Neural progenitor cell (in vitro differentiated cells): ENCODE measurements around the gene SUB1. TPM values are rescaled to one million over a fixed set of nuclear protein-coding genes. Genes with fewer than 3 reads are reported as not detected.

Experiments
- DNase-seq: peaks from one replicate; pipeline ENCODE4 v3.0.0-alpha.2; 2016; ENCODE audit warnings: low spot score
- H2AFZ ChIP-seq: fragments of 200-600 bp; sonication (generic); replicated peaks from 2 replicates; pipeline ENCODE4 v1.6.1; 2016; ENCODE audit warnings: antibody characterized with exemption
- H3F3A ChIP-seq: fragments of 200-600 bp; sonication (generic); 2 replicates; pipeline ENCODE4 v1.6.1; 2016; ENCODE audit warnings: antibody characterized with exemption, low read depth
- H3K27ac ChIP-seq: fragments of 200-600 bp; sonication (generic); 2 replicates; pipeline ENCODE4 v1.5.1; 2016; ENCODE audit warnings: mild to moderate bottlenecking
- H3K27me3 ChIP-seq: fragments of 200-600 bp; sonication (generic); 2 replicates; pipeline ENCODE4 v1.6.1; 2016; ENCODE audit warnings: mild to moderate bottlenecking, moderate library complexity
- H3K36me3 ChIP-seq: fragments of 200-600 bp; sonication (generic); 2 replicates; pipeline ENCODE4 v1.5.1; 2016
- H3K4me1 ChIP-seq: fragments of 200-600 bp; sonication (generic); 2 replicates; pipeline ENCODE4 v1.6.1; 2016; ENCODE audit warnings: mixed run types
- H3K4me2 ChIP-seq: fragments of 200-600 bp; sonication (generic); 2 replicates; pipeline ENCODE4 v1.6.1; 2016
- H3K4me3 ChIP-seq: fragments of 200-600 bp; sonication (generic); 2 replicates; pipeline ENCODE4 v1.5.1; 2016
- H3K79me2 ChIP-seq: fragments of 200-600 bp; sonication (generic); 2 replicates; pipeline ENCODE4 v1.6.1; 2016; ENCODE audit warnings: low read depth
- H3K9ac ChIP-seq: fragments of 200-600 bp; sonication (generic); 2 replicates; pipeline ENCODE4 v1.6.1; 2016
- H3K9me3 ChIP-seq: fragments of 200-600 bp; sonication (generic); 2 replicates; pipeline ENCODE4 v1.5.1; 2016; ENCODE audit warnings: low read depth
- H4K20me1 ChIP-seq: fragments of 200-600 bp; sonication (generic); 2 replicates; pipeline ENCODE4 v1.6.1; 2016; ENCODE audit warnings: low read depth
- H3K27ac Mint-ChIP-seq: 3 replicates; pipeline ENCODE4 v1.8.0; 2021; ENCODE audit warnings: mixed read lengths
- H3K27me3 Mint-ChIP-seq: 2 replicates; pipeline ENCODE4 v1.8.0; 2022; ENCODE audit warnings: low read depth, mild to moderate bottlenecking, inconsistent platforms, moderate library complexity, mixed read lengths; ENCODE audit not compliant: insufficient read depth
- H3K36me3 Mint-ChIP-seq: 3 replicates; pipeline ENCODE4 v1.8.0; 2021; ENCODE audit warnings: mixed read lengths
- H3K4me1 Mint-ChIP-seq: 3 replicates; pipeline ENCODE4 v1.8.0; 2021; ENCODE audit warnings: mixed read lengths
- H3K4me3 Mint-ChIP-seq: 3 replicates; pipeline ENCODE4 v1.8.0; 2021; ENCODE audit warnings: mild to moderate bottlenecking, moderate library complexity, mixed read lengths
- H3K9me3 Mint-ChIP-seq: 3 replicates; pipeline ENCODE4 v1.8.0; 2020; ENCODE audit warnings: mixed read lengths
- EZH2 ChIP-seq: fragments of 200-600 bp; sonication (generic); IDR thresholded peaks from 2 replicates; pipeline ENCODE4 v1.6.1; 2017; ENCODE audit warnings: antibody characterized with exemption, mild to moderate bottlenecking, moderate library complexity
- total RNA-seq: library from RNA; depleted of rRNA; stranded (reverse); fragments of >200 nt; gene quantifications from 2 replicates; pipeline ENCODE4 v1.2.3, GENCODE V29; 2015; ENCODE audit warnings: low replicate concordance
- TF ChIP-seq, protein P1 (sequence below): fragments of 200-600 bp; sonication (generic); IDR thresholded peaks from 2 replicates; pipeline ENCODE4 v1.5.1; 2017; ENCODE audit warnings: antibody characterized with exemption, mild to moderate bottlenecking

Gene SUB1
- total RNA-seq, 1 donor from 2014 or later: 789 TPM

DNA sequence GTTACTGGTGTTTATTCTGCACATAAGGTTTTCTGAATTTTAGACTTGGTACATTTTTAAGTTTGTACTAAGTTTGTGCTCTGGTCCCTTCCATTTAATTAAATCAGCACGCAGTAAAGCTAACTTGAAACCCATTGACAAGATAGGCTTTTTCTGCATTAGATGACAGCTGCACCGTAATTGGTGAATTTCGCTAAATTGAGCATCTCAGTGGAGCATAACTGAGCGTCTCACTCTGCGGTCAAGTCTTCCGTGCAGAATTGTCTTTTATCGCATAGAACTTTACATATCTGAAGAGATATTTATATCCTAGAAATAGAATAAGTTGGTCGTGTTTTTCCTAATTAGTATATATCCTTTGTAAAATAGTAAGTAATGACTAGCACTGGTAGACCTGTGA is 4.1 kb downstream of the SUB1 start:
- Histone ChIP-seq H4K20me1 (peaks cover 68% of the 10 kb centered on the region), H3K36me3 (peaks cover 21% of the 10 kb centered on the region)
- peaks cover 2% of the 10 kb centered on the region for H3K27me3 Mint-ChIP-seq

DNA sequence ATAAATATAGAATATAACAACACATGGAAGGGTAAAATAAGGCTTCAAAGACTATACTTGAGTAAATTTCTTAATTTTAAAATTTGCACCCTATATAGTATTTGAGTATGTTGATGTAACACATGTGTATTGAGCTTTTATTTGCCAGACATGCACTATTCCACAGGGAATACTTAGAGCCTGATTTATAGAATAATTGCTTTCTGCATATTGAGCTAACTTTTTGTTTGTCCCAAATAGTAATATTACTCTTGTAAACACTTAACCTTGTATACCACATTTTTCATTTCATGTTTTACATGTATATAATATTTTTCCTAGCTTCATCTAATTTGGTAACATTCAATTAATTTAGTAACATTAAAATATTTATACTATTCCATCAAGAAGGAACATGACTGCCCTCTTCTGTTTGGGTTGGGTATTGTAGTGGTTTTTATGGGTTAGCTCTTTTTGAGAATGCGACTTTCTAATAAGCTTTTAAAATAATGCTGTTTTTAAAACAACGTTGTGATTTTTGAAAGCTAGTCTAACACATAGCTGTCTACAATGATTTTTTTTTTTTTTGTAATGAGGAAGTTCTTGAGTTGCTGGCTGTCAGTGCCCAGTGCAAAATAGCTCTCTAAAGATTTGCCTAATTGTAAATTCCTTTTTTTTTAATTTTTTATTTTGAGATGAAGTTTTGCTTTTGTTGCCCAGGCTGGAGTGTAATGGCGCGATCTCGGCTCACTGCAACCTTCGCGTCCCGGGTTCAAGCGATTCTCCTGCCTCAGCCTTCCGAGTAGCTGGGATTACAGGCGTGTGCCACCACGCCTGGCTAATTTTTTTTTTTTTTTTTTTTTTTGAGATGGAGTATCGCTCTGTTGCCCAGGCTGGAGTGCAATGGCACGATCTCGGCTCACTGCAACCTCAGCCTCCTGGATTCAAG is 4.8 kb downstream of the SUB1 start:
- Histone ChIP-seq H3K4me3 (no peak overlapping the region), H3K27ac (no peak overlapping the region), H3K79me2 (peaks cover 91% of the 10 kb centered on the region), H3K4me1 (peaks cover 7% of the 10 kb centered on the region), H3K9me3 (no peaks in the 10 kb centered on the region), H3F3A (peaks cover 5% of the 10 kb centered on the region), H3K36me3 (peaks cover 26% of the 10 kb centered on the region), H3K27me3 (no peaks in the 10 kb centered on the region), H2AFZ (no peak overlapping the region), H3K9ac (no peak overlapping the region), H3K4me2 (no peak overlapping the region), H4K20me1 (peaks cover 73% of the 10 kb centered on the region)
- DNase-seq: peak; percentile 46
- Mint-ChIP-seq H3K9me3 (peaks cover 2% of the 10 kb centered on the region), H3K4me1 (peaks cover 12% of the 10 kb centered on the region), H3K4me3 (no peak overlapping the region), H3K27me3 (peaks cover 2% of the 10 kb centered on the region), H3K27ac (no peak overlapping the region), H3K36me3 (peaks cover 26% of the 10 kb centered on the region)
- TF ChIP-seq EZH2: no peak
- TF ChIP-seq, protein P1, sequence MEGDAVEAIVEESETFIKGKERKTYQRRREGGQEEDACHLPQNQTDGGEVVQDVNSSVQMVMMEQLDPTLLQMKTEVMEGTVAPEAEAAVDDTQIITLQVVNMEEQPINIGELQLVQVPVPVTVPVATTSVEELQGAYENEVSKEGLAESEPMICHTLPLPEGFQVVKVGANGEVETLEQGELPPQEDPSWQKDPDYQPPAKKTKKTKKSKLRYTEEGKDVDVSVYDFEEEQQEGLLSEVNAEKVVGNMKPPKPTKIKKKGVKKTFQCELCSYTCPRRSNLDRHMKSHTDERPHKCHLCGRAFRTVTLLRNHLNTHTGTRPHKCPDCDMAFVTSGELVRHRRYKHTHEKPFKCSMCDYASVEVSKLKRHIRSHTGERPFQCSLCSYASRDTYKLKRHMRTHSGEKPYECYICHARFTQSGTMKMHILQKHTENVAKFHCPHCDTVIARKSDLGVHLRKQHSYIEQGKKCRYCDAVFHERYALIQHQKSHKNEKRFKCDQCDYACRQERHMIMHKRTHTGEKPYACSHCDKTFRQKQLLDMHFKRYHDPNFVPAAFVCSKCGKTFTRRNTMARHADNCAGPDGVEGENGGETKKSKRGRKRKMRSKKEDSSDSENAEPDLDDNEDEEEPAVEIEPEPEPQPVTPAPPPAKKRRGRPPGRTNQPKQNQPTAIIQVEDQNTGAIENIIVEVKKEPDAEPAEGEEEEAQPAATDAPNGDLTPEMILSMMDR: peak; percentile 78

More for the DNA sequence above, 4.1 kb downstream of the SUB1 start:
- no peaks in the 10 kb centered on the region for H3K27me3 ChIP-seq
- no peak for DNase-seq
- no peak overlapping the region for H3K4me3 Mint-ChIP-seq
- H3K9me3 ChIP-seq: no peaks in the 10 kb centered on the region
- H3K4me1 ChIP-seq: peaks cover 7% of the 10 kb centered on the region
- H3K4me1 Mint-ChIP-seq: peaks cover 20% of the 10 kb centered on the region
- peaks cover 85% of the 10 kb centered on the region for H3K79me2 ChIP-seq
- no peak overlapping the region for H3K4me3 ChIP-seq
- TF ChIP-seq, protein P1: no peak
- no peak overlapping the region for H2AFZ ChIP-seq
- no peak overlapping the region for H3K9ac ChIP-seq
- H3K9me3 Mint-ChIP-seq: peaks cover 2% of the 10 kb centered on the region
- peaks cover 5% of the 10 kb centered on the region for H3F3A ChIP-seq
- H3K36me3 Mint-ChIP-seq: peaks cover 25% of the 10 kb centered on the region
- H3K27ac Mint-ChIP-seq: no peak overlapping the region
- no peak overlapping the region for H3K27ac ChIP-seq
- no peak overlapping the region for H3K4me2 ChIP-seq

DNA sequence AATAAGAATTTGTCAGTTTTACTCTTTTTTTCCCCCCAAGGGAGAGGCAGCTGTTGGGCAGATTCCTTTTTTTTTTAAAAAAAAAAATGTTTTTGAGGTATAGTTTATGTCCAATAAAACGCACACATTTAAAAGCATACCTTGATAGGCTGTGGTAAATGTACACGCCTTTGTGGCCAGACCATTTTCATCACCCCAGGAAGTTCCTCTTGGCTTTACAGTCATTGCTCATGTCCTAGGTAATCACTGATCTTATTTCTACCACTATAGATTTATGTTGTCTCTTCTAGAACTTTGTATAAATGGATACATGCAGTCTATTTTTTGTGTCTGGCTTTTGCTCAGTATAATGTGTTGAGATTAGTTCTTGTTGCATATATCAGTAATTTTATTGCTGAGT is 9.8 kb downstream of the SUB1 start:
- no peaks in the 10 kb centered on the region for H3F3A ChIP-seq
- H3K9ac ChIP-seq: no peak overlapping the region
- peaks cover 85% of the 10 kb centered on the region for H3K79me2 ChIP-seq
- no peak overlapping the region for H3K4me2 ChIP-seq
- H4K20me1 ChIP-seq: peaks cover 45% of the 10 kb centered on the region
- peaks cover 61% of the 10 kb centered on the region for H3K36me3 Mint-ChIP-seq
- no peaks in the 10 kb centered on the region for H3K9me3 ChIP-seq
- no peak overlapping the region for H3K27ac Mint-ChIP-seq
- no peaks in the 10 kb centered on the region for H3K4me1 ChIP-seq
- no peak overlapping the region for H2AFZ ChIP-seq
- no peaks in the 10 kb centered on the region for H3K27me3 Mint-ChIP-seq
- no peak overlapping the region for H3K4me3 ChIP-seq
- peaks cover 32% of the 10 kb centered on the region for H3K36me3 ChIP-seq
- no peaks in the 10 kb centered on the region for H3K9me3 Mint-ChIP-seq
- no peaks in the 10 kb centered on the region for H3K27me3 ChIP-seq
- no peak for TF ChIP-seq EZH2
- TF ChIP-seq, protein P1: no peak
- H3K27ac ChIP-seq: no peak overlapping the region
- no peaks in the 10 kb centered on the region for H3K4me1 Mint-ChIP-seq
- DNase-seq: no peak
- no peak overlapping the region for H3K4me3 Mint-ChIP-seq
